HG02938 (cell line): ENCODE data around the gene SLFN14.
"Not testable (repeated sequence)": the region's sequence is repeated elsewhere in the genome, so short reads cannot be mapped to it uniquely, and the experiment has no call there.

ENCODE experiments used
- ATAC-seq: cut with Tn5 transposase; IDR thresholded peaks from one replicate; pipeline ENCODE4 v1.9.1; 2021; ENCODE audit warnings: mild to moderate bottlenecking, moderate library complexity; ENCODE audit not compliant: unreplicated experiment

The SLFN14 gene

GRCh38 chr17:35560703-35561102, at the start of gene SLFN14:
Gene SLFN14, minus strand, starts transcription at chr17:35560819. Its CDS starts 2,757 bp downstream, at chr17:35558062.
- ATAC-seq, result no peak

- no peak for ATAC-seq
These were observed 49.2 kb upstream of the SLFN14 start for GRCh38 chr17:35609831-35610230.

- no peak for ATAC-seq
These were observed 46.7 kb upstream of the SLFN14 start for GRCh38 chr17:35607239-35607847.

- no peak for ATAC-seq
These were observed 45.1 kb upstream of the SLFN14 start for GRCh38 chr17:35605678-35606077.

GRCh38 chr17:35603674-35604073, 43.1 kb upstream of the SLFN14 start:
- no peak for ATAC-seq

- ATAC-seq, result no peak
These were observed 37.0 kb upstream of the SLFN14 start for GRCh38 chr17:35597604-35598003.

- ATAC-seq, result no peak
These were observed 36.1 kb upstream of the SLFN14 start for GRCh38 chr17:35596530-35597233.

- ATAC-seq, result no peak
These were observed 35.5 kb upstream of the SLFN14 start for GRCh38 chr17:35596072-35596471.

- no peak for ATAC-seq
These were observed 27.7 kb upstream of the SLFN14 start for GRCh38 chr17:35588196-35588920.

GRCh38 chr17:35587074-35587961, 26.7 kb upstream of the SLFN14 start, which contains the start of gene AP2B1:
Gene AP2B1, plus strand, starts transcription at chr17:35587322. Its CDS starts 6,709 bp downstream, at chr17:35594031.
- peak; percentile 89 for ATAC-seq

- ATAC-seq, result no peak
These were observed 26.0 kb upstream of the SLFN14 start for GRCh38 chr17:35586569-35587073.

- ATAC-seq, result no peak
These were observed 23.4 kb upstream of the SLFN14 start for GRCh38 chr17:35584061-35584460.

GRCh38 chr17:35578929-35579432, 18.4 kb upstream of the SLFN14 start:
- no peak for ATAC-seq

GRCh38 chr17:35578197-35578928, 17.7 kb upstream of the SLFN14 start, which contains the start of gene PEX12:
Gene PEX12, minus strand, starts transcription at chr17:35578571. Its CDS starts 550 bp downstream, at chr17:35578021.
- ATAC-seq, result peak; percentile 77

GRCh38 chr17:35577830-35578196, 17.2 kb upstream of the SLFN14 start:
- no peak for ATAC-seq

GRCh38 chr17:35575759-35576158, 15.1 kb upstream of the SLFN14 start:
- no peak for ATAC-seq

GRCh38 chr17:35569405-35569804, 8.8 kb upstream of the SLFN14 start:
- no peak for ATAC-seq

- no peak for ATAC-seq
These were observed 7.9 kb upstream of the SLFN14 start for GRCh38 chr17:35568561-35568960.

GRCh38 chr17:35566968-35567367, 6.3 kb upstream of the SLFN14 start:
- ATAC-seq, result no peak

GRCh38 chr17:35563181-35563580, 2.6 kb upstream of the SLFN14 start:
- ATAC-seq, result not testable (repeated sequence)
